GM12878 (cell line): ENCODE data around the gene DCAF6. TPM values are rescaled to one million over a fixed set of nuclear protein-coding genes. Genes with fewer than 3 reads are reported as not detected.

Experiments used
- FOXM1 ChIP-seq: IDR thresholded peaks from 2 replicates; pipeline ENCODE4 v1.6.1; 2012; ENCODE audit warnings: low read depth, mild to moderate bottlenecking, inconsistent platforms, low read length, moderate library complexity
- NR2C1 ChIP-seq: fragments of 450-650 bp; IDR thresholded peaks from 2 replicates; pipeline ENCODE4 v1.6.1; 2017; ENCODE audit warnings: antibody characterized with exemption, mild to moderate bottlenecking, moderate library complexity
- NR2C2 ChIP-seq: IDR thresholded peaks from 2 replicates; pipeline ENCODE4 v1.6.1; 2011; ENCODE audit warnings: borderline replicate concordance, low read depth; ENCODE audit not compliant: control insufficient read depth, insufficient read length
- RAD51 ChIP-seq: fragments of 450-650 bp; IDR thresholded peaks from 2 replicates; pipeline ENCODE4 v1.6.1; 2016; ENCODE audit warnings: moderate library complexity, mild to moderate bottlenecking, inconsistent platforms
- ZNF217 ChIP-seq: fragments of 450-650 bp; IDR thresholded peaks from 2 replicates; pipeline ENCODE4 v1.6.1; 2017; ENCODE audit warnings: antibody characterized with exemption, mild to moderate bottlenecking
- polyA plus RNA-seq, 11 experiments: library from polyadenylated mRNA; depleted of rRNA in 4 of 11; unstranded in 6 of 11; stranded (reverse) in 5 of 11; fragments of >200 nt; fragmentation: Nextera tagmentation in 4 of 11; fragmentation: Illumina TruSeq in 1 of 11; extraction: Ambion mirVana in 4 of 11; extraction: Trizol in 1 of 11; gene quantifications; 1 replicate in 1 of 11; 2 replicates in 10 of 11; pipeline versions ENCODE4 v1.2.1 to v1.2.3, GENCODE V29; 2011 to 2016; ENCODE audit warnings: inconsistent platforms in 2 of 11, missing spikeins in 2 of 11, low read depth in 1 of 11
- total RNA-seq, 4 experiments: library from RNA; depleted of rRNA in 3 of 4; stranded (reverse); fragments of >200 nt in 3 of 4; fragmentation: Illumina TruSeq in 1 of 4; extraction: Trizol in 1 of 4; gene quantifications; 2 replicates each; pipeline versions ENCODE4 v1.2.1 to v1.2.3, GENCODE V29; 2013 to 2021
- TF ChIP-seq, protein P1 (sequence below): fragments of 450-650 bp; formaldehyde crosslinking; IDR thresholded peaks from 2 replicates; pipeline ENCODE4 v1.4.0; 2020; ENCODE audit warnings: mild to moderate bottlenecking, moderate library complexity
- TF ChIP-seq, protein P2 (sequence below): IDR thresholded peaks from 2 replicates; pipeline ENCODE4 v1.6.1; 2011; ENCODE audit warnings: mild to moderate bottlenecking, low read depth, low read length, moderate library complexity; ENCODE audit not compliant: insufficient replicate concordance

The DCAF6 gene
- total and polyA plus RNA-seq, 10 of the 15 experiments (the other 5 are each of a cell fraction or from before 2014, with no cell fraction given), result 11.4 to 62.7 (median 33.0) TPM

- no peak for TF ChIP-seq ZNF217
- TF ChIP-seq FOXM1, result 0 out of 2 replicates have a peak, but pooled peaks have one; percentile 16
- TF ChIP-seq RAD51, result no peak
- no peak for TF ChIP-seq NR2C1
- TF ChIP-seq, protein P1, sequence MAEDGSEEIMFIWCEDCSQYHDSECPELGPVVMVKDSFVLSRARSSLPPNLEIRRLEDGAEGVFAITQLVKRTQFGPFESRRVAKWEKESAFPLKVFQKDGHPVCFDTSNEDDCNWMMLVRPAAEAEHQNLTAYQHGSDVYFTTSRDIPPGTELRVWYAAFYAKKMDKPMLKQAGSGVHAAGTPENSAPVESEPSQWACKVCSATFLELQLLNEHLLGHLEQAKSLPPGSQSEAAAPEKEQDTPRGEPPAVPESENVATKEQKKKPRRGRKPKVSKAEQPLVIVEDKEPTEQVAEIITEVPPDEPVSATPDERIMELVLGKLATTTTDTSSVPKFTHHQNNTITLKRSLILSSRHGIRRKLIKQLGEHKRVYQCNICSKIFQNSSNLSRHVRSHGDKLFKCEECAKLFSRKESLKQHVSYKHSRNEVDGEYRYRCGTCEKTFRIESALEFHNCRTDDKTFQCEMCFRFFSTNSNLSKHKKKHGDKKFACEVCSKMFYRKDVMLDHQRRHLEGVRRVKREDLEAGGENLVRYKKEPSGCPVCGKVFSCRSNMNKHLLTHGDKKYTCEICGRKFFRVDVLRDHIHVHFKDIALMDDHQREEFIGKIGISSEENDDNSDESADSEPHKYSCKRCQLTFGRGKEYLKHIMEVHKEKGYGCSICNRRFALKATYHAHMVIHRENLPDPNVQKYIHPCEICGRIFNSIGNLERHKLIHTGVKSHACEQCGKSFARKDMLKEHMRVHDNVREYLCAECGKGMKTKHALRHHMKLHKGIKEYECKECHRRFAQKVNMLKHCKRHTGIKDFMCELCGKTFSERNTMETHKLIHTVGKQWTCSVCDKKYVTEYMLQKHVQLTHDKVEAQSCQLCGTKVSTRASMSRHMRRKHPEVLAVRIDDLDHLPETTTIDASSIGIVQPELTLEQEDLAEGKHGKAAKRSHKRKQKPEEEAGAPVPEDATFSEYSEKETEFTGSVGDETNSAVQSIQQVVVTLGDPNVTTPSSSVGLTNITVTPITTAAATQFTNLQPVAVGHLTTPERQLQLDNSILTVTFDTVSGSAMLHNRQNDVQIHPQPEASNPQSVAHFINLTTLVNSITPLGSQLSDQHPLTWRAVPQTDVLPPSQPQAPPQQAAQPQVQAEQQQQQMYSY, result no peak
- TF ChIP-seq NR2C2, result no peak
- TF ChIP-seq, protein P2, sequence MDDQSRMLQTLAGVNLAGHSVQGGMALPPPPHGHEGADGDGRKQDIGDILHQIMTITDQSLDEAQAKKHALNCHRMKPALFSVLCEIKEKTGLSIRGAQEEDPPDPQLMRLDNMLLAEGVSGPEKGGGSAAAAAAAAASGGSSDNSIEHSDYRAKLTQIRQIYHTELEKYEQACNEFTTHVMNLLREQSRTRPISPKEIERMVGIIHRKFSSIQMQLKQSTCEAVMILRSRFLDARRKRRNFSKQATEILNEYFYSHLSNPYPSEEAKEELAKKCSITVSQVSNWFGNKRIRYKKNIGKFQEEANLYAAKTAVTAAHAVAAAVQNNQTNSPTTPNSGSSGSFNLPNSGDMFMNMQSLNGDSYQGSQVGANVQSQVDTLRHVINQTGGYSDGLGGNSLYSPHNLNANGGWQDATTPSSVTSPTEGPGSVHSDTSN, result no peak
Measured at GRCh38 chr1:167936930-167937708, 636 bp downstream of the DCAF6 start, which contains the start of gene MPC2 (continued).
